Forelimb muscle (tissue), 1 donor: ENCODE results near the gene SUSD4. TPM values are rescaled to one million over a fixed set of nuclear protein-coding genes. Genes with fewer than 3 reads are reported as not detected.
"Not testable (repeated sequence)": the region's sequence is repeated elsewhere in the genome, so short reads cannot be mapped to it uniquely, and the experiment has no call there.

Experiments
- DNase-seq: peaks from one replicate; pipeline ENCODE4 v3.0.0-alpha.2; 2013; ENCODE audit warnings: low read depth
- polyA plus RNA-seq: library from polyadenylated mRNA; unstranded; fragments of 120-200 nt; gene quantifications from one replicate; pipeline ENCODE4 v1.2.1, GENCODE V29; 2013; ENCODE audit not compliant: insufficient read length

SUSD4 gene, protein sequence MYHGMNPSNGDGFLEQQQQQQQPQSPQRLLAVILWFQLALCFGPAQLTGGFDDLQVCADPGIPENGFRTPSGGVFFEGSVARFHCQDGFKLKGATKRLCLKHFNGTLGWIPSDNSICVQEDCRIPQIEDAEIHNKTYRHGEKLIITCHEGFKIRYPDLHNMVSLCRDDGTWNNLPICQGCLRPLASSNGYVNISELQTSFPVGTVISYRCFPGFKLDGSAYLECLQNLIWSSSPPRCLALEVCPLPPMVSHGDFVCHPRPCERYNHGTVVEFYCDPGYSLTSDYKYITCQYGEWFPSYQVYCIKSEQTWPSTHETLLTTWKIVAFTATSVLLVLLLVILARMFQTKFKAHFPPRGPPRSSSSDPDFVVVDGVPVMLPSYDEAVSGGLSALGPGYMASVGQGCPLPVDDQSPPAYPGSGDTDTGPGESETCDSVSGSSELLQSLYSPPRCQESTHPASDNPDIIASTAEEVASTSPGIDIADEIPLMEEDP
- 4.6 TPM for polyA plus RNA-seq

DNA sequence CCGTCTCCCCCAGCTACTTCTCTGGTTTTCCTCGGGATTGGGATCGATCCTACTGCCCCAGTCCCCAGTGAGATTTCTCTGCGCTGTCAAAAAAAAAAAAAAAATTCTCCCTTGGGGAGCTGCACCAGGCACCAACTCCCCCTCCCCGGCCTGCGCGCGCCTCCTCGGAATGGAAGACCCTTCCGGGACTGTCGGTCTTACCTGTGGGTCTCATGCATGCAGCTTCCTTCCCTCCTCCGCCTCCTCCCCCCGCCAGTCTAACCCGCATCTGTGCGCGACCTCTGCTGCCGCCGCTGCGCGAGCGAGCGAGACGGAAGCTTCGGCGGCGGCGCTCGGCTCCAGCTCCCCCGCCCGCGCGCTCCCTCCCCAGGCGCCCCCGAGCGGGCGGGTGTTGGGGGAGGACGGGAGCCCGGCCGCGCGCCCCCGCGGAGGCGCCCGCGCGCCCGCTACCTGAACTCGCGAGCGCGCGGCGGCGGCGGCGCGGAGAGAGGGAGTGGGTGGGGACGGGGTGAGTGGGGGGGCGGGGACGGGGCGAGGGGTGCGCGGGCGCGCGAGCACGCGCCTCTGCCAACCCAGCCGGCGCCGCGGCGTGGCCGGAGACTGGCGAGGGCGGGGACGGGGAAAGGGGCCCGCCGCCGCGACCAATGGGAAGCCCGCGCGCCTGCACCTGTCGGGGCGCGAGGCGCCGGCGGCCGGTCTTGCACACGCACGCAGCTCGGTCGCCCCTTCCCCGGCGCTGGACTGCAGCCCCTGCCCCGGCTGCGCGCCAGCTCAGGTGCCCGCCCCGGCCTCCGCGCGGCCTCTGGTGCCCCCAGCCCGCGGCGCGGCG lies at the start of gene SUSD4:
TSS of gene SUSD4 (minus strand) at position 321 of the 829 bp plus-strand sequence. CDS start 751 bp downstream, outside the sequence.
- no peak for DNase-seq

DNA sequence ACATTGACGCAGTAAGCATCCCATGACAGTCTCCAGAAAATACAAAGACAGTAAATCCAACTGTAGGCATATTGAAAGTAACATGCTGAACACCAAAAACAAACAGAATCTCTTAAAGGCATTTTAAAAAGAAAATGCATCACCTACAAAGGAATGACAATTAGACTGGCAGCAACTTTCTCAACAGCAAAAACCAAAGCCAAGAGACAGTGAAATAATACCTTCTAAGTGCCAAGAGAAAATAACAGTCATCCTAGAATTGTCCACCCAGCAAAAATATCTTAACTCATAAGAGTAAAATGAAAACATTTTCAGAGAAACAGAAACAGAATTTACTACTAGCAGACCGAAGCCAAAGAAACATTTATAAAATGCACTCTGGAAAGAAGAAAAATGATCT lies 49.2 kb upstream of the SUSD4 start:
- no peak for DNase-seq

DNA sequence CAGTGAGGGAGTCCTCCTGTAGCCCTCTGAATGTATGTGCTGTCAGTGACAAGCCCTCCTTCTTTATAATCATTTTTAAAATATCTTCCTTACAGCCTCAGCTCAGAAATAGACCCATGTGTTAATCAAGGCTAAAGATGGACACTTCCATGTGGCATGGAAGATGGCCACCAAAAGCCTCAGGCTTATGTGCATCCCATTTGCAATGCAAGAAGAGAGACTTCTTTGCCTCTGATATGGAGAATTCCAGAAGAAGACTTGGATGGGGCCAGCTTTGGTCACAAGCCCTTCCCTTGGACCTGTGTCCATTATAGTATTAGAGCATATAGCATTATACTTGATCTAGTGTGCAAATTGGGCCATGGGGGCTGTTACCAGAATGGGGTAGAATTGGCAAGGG lies 47.7 kb upstream of the SUSD4 start:
- no peak for DNase-seq

DNA sequence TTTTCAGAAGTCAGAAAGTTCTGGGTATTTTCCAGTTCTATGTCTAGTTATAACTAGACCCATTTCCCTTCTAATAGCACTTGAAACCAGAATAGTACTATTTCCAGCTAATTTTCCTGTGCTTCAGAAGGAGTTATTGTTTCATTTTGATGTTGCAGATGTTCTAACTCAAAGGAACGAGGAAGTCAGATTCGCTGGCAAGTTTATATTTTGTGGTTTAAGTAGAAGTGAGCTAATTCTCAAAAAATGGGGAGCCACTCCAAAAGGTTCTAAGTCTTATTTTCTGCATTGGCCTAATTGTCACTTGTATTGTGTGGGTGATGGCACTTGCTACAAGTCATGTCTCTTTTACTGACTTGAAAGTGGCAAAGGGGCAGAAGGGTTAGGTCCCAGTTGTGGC lies 47.3 kb upstream of the SUSD4 start:
- DNase-seq: no peak

DNA sequence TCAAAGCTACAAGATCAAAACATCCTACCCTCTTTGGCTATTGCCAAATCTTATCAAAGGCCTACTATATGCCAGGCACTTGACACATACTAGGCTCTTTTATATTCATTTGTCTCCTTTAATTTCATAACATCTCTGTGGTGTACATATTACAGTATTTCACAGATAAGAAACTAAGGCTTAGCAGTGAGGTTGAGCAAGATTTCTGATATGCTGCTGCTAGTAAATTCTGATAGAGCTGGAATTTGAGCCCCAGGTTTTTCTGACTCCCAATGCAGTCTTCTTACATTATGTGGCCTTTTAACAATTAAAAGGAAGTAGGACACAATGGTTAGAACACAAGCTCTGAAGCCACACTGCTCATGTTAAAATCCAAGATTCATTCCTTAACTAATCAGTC lies 46.1 kb upstream of the SUSD4 start:
- DNase-seq: no peak

DNA sequence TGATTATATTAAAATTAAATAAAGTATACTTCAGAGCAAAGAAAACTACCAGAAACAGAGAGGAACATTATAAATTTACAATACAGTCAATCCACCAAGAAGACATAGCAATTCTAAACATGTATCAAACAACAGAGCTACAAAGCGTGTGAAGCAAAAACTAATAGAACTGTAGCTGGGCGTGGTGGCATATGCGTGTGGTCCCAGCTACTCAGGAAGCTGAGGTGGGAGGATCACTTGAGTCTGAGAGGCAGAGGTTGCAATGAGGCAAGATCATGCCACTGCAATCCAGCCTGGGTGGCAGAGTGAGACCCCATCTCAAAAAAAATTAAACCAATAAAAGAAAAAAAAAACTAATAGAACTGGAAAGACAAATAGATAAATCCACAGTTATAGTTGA lies 41.5 kb upstream of the SUSD4 start:
- DNase-seq: no peak

DNA sequence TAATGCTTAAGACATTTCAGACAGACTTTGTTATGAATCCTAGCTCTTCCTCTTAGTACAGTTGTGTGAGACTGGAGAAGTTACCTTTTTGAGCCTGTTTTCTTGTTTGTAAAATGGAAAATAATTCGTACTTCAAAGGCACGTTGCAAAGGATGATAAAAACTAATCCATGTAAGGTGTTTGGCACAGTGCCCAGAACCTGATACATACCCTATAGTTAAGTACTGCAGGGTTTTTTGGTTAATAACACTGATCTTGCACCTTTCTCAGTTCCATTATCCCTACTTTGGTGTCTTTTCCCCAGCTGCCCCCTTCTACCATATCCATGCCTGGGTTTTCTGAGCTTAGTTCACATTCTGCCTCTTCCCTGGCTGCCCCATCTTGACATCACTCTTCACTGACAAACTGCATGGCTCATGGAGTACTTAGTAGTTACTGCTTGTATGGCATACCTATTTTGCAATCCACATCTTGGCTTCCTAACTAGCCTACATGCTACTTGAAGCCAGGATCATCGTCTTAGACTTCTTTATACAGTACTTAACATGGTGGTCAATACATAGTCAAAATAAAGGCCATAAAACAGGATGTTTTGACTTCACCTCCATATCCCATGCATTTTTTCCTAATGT lies 39.3 kb upstream of the SUSD4 start:
- no peak for DNase-seq

DNA sequence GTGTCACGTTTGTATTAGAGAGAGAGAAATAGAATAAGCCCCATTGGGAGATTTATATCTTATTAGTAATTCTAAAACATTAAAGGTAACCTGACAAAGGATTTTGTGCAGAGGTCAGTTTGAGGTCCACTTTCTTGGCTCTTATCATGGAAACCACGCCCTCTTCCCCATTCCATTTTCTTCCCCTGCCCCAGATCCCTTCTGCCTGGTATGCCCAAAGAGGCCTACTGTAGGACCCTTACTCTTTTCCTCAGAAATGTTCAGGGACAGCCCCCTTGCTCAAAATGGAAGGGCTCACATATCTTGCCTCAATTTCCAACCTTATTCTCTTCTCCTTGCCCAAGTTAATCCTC lies 38.8 kb upstream of the SUSD4 start:
- DNase-seq: no peak

DNA sequence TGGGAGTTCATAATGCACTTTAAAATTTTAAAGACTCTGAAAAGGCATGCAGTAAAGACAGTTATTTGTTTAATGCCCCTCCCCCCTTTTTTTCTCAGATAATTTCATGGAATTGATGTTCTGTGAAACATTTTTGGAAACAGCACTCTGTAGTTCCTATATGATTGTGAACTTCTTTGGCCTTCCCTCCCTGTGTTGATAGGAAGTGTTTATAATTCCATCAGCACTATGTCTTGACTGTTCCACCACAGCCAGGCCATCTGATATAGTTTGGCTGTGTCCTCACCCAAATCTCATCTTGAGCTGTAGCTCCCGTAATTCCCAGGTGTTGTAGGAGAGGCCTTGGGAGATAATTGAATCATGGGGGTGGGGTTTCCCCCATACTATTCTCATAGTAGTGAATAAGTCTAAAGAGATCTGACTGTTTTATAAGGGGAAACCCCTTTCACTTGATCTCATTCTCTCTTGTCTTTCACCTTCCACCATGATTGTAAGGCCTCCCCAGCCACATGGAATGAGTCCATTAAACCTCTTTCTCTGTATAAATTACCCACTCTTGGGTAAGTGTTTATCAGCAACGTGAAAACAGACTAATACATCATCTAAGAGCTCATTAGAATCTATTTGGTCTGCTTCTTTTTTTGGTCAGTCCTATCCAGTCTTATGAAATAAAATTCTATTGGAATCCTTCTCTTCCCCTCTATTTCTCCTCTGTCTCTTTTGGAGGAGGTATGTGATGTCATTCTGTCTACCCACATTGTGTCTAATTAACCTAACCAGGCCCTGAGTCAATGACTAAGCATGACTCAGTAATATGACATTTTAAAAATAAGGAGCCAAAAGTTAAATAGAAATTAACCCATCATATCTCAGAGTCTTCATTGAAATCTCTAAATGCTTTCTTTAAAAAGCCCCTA lies 38.2 kb upstream of the SUSD4 start:
- DNase-seq: no peak

DNA sequence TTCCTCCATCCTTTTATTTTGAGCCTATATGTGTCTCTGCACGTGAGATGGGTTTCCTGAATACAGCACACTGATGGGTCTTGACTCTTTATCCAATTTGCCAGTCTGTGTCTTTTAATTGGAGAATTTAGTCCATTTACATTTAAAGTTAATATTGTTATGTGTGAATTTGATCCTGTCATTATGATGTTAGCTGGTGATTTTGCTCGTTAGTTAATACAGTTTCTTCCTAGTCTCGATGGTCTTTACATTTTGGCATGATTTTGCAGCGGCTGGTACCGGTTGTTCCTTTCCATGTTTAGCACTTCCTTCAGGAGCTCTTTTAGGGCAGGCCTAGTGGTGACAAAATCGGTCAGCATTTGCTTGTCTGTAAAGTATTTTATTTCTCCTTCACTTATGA lies 35.4 kb upstream of the SUSD4 start:
- DNase-seq: not testable (repeated sequence)

DNA sequence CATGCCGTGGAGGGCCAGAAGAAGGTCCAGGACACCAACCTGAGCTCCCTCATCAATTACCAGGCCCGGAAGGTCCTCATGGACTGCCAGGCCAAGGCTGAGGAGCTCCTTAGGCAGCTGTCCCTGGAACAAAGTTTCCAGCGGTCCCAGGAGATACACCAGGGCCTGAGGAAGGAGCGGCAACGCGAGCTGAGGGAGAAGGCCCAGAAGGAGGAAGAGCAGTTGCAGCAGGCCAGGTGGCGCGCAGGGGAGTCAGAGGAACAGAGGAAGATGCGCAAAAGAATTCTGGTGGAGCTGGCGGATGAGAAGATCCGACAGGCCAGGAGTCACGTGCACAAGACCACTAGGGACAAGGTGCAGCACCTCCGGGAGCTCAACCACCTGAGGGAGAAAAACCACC lies 30.7 kb upstream of the SUSD4 start:
- DNase-seq: no peak

DNA sequence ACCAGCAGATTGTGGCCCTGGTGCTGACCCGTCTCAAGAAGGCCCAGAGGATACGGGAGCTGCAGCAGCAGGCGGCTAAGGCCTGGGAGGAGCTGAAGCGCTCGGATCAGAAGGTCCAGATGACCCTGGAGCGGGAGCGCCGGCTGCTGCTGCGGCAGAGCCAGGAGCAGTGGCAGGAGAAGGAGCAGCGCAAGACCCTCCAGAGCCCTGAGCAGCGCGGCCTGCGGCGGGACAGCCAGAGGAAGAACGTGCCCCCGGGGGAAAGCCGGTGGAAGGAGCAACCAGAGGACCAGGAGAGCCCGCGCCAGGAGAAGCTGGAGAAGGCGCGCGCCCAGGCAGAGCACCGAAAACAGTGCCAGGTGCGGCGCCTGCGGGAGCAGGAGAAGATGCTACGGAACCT lies 30.3 kb upstream of the SUSD4 start:
- no peak for DNase-seq

DNA sequence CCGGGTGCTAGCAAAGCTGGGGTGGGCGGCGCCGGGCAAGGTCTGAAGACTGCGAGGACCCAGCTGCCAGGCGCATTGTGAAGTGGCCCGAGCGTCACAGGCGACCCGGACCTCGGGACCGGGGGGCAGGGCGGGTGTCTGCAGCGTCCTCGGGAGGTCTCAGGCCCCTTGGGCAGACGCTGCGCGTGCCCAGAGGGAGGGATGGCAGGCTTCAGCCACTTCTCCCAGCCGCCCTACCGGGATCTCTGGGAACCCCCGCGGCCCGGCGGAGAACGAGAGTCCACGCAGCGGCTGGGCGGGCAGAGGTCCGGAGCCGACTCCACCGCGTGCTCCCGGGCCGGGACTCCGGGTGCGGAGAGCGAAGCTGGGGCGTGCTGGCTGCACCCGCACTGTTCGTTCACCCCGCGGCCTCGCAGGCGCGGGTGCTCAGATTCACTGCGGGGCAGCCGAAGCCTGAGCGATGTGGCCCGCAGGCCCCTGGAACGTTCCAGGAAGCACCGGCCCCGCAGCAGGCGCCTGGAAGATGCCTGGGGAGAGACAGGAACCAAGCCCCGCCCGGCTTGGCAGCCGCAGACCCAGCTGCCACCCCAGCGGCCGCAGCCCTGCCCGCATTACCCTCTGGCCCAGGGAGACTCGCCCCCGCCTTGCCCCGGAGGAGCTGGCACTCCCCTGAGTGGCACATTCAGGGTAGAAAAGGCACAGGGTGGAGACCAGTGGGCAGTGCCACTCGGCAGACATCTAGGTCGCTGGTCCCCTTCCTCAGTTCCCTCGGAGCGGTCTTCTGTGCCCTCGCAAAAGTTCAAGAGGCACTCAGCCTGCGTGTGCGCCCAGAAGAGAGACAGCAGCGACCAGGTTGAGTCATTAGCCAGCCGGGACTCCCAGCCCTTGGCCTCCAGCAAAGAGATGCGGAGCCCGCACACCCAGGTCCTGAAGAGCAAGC lies 29.6 kb upstream of the SUSD4 start, which contains the start of gene CCDC185:
TSS of gene CCDC185 (plus strand) at position 141 of the 940 bp plus-strand sequence. CDS start at position 202, 61 bp downstream.
- DNase-seq: no peak

DNA sequence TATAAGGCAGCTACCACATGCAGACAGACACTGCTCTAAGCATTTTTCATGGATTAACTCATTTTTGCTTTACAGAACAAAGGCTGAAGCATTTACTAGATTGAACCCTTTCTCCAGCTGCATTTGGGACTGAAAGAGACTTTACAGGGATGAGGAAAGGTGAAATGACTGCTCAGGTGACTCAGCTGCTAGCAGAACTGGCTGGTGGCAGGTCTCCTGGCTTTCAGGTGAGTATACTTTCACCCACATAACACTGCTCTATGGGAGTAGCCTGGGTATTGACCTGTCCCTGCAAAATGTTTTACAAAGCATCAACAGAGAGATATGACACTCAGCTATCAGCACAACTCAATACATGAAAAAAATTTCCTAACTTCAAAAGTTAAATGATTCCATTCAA lies 26.6 kb upstream of the SUSD4 start:
- no peak for DNase-seq

DNA sequence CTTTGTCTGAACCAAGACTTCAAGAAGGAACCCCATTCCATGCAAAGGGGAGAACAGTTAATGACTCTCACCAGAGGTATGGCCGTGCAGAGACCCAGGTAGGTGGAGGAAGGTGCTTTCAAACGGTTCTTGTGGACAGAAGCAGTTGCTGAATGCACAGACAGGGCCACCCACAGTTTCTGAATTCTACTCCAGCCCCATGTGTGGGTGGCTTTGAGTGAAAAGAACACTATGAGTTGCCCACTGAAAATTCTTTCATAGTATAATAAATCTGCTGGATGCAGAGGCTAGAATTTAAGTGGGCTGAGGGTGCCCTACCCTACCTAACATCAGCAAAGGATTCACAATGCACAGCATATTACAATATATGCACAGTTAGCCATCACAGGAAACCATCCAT lies 22.0 kb upstream of the SUSD4 start:
- no peak for DNase-seq

DNA sequence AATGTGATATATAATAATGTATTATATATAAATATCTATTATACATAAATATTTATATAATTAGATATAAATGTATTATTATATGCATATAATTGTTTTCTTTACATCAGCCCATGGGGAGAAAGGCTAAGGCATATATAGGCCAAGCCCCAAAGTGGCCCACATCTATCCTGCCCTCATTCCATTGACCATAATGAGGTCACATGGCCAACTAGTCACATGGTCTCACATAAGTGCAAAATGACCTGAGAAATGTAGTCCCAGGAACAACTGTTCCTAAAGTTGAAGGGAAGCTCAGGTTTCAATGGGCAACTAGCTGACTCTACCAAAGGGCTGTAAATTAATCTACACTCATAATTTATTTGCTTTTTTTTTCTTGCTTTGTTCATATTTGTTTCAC lies 14.8 kb upstream of the SUSD4 start:
- no peak for DNase-seq

DNA sequence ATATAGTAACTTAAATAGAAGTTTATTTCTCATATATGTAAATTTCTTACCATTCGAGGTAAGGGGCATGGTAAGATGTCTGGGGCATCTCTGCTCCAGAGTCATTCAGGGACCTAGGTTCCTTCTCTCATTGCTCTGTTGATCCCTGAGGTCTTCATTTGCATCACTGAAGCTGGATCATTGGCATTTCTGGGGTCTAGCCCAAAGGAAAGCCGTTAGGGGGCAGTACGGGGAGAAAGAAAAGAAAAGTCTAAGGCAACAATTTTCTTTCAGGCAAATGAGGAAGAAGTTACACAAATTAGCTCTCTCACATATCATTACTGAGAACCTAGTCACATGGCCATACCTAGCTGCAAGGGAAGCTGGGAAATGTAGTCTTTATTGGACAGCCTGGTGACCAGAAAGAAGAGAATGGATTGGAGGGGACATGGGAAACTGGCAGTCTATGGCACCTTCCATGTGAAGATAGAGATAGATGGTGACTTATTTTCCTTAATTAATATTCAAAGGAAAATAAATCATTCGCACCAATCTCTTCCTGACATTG lies 10.2 kb upstream of the SUSD4 start:
- no peak for DNase-seq

DNA sequence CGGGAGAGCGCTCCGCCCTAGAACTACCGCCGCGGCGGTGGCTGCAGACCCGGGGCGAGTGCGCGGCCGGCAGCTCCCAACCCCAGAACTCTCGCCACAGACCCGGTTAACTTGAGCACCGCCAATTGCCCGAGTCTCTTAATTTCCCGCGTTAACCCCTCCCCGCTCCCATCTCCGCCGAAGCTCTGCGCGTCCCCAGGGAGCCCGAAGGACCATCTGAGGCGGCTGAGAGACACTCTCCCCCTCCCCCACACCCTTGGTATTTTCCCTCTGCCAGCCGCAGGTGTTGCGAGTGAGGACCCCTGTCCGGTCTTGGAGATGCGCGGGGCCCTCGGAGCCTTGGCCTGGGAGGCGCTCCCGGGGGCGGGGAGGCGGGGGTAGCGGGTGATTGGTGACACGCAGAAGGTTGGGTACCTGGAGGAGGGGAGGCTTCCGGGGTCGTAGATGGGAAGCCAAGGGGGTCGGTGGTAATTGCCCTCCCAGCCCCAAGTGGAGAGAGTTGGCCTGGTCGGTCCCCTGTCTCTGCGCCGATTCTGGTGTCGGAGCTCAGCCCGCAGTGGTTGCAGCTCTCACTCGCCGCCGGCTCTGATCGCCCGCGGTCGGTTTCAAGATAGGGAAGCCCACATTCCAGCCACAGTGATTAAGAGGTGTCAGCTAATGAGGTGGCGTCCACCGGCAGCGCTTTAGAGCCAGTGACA lies 858 bp upstream of the SUSD4 start:
- DNase-seq: no peak
